22Rv1 (cell line): ENCODE measurements around the gene TBR1.

Experiments
- ZFX ChIP-seq: fragments of 450-650 bp; IDR thresholded peaks from 2 replicates; pipeline ENCODE4 v1.6.1; 2017; ENCODE audit warnings: antibody characterized with exemption, borderline replicate concordance
- TF ChIP-seq, protein P1 (sequence below): fragments of 450-650 bp; IDR thresholded peaks from 2 replicates; pipeline ENCODE4 v1.5.1; 2017; ENCODE audit warnings: mild to moderate bottlenecking

- TF ChIP-seq, protein P1, sequence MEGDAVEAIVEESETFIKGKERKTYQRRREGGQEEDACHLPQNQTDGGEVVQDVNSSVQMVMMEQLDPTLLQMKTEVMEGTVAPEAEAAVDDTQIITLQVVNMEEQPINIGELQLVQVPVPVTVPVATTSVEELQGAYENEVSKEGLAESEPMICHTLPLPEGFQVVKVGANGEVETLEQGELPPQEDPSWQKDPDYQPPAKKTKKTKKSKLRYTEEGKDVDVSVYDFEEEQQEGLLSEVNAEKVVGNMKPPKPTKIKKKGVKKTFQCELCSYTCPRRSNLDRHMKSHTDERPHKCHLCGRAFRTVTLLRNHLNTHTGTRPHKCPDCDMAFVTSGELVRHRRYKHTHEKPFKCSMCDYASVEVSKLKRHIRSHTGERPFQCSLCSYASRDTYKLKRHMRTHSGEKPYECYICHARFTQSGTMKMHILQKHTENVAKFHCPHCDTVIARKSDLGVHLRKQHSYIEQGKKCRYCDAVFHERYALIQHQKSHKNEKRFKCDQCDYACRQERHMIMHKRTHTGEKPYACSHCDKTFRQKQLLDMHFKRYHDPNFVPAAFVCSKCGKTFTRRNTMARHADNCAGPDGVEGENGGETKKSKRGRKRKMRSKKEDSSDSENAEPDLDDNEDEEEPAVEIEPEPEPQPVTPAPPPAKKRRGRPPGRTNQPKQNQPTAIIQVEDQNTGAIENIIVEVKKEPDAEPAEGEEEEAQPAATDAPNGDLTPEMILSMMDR = no peak
- TF ChIP-seq ZFX = no peak
Observed at GRCh38 chr2:161418275-161418714, 2.2 kb downstream of the TBR1 start.
